Naive thymus-derived CD4-positive, alpha-beta T cell (primary cell): Measurements from ENCODE around the gene DHX29. TPM values are rescaled to one million over a fixed set of nuclear protein-coding genes. Genes with fewer than 3 reads are reported as not detected.
"Not testable (repeated sequence)": the region's sequence is repeated elsewhere in the genome, so short reads cannot be mapped to it uniquely, and the experiment has no call there.

Experiments
- ATAC-seq: fragments of 150-1000 bp; cut with Tn5 transposase; 2 replicates; pipeline ENCODE4 v1.10.0; 2021; ENCODE audit warnings: mild to moderate bottlenecking, moderate library complexity
- CTCF ChIA-PET: fragments of 350-600 bp; sonication (Branson Sonifier 250); formaldehyde crosslinking; loops from one replicate; lab custom pipeline; 2021; ENCODE audit warnings: antibody characterized with exemption; lab: Charles Lee
- POLR2A ChIA-PET: fragments of 350-600 bp; sonication (Branson Sonifier 250); formaldehyde crosslinking; loops from one replicate; lab custom pipeline; 2021; ENCODE audit warnings: antibody characterized with exemption, inconsistent platforms; lab: Charles Lee
- DNase-seq, 9 donors: peaks; one replicate each; pipeline versions ENCODE4 v3.0.0 to v3.0.0-alpha.2; 2020 to 2022; ENCODE audit warnings: mixed read lengths in 1 of 9
- H3K27ac ChIP-seq: one replicate; pipeline ENCODE4 v1.7.0; 2013; ENCODE audit warnings: mild to moderate bottlenecking, low read depth, low read length, moderate library complexity
- H3K27me3 ChIP-seq, 2 donors: one replicate each; pipeline ENCODE4 v1.7.0; 2013; ENCODE audit warnings: low read length in 2 of 2, mild to moderate bottlenecking in 2 of 2, moderate library complexity in 2 of 2; ENCODE audit not compliant: control insufficient read depth in 2 of 2, insufficient read depth in 2 of 2
- H3K36me3 ChIP-seq, 3 experiments: 1 replicate in 2 of 3; 2 replicates in 1 of 3; pipeline ENCODE4 v1.7.0; 2013; ENCODE audit warnings: low read length in 3 of 3, mild to moderate bottlenecking in 3 of 3, moderate library complexity in 1 of 3; ENCODE audit not compliant: insufficient read depth in 3 of 3, control insufficient read depth in 2 of 3
- H3K4me1 ChIP-seq, 2 donors: one replicate each; pipeline ENCODE4 v1.7.0; 2013; ENCODE audit warnings: low read length in 2 of 2, mild to moderate bottlenecking in 2 of 2, moderate library complexity in 1 of 2; ENCODE audit not compliant: control insufficient read depth in 2 of 2, insufficient read depth in 2 of 2
- H3K4me3 ChIP-seq: 2 replicates; pipeline ENCODE4 v1.7.0; 2013; ENCODE audit warnings: mild to moderate bottlenecking, low read length
- H3K9me3 ChIP-seq, 3 experiments: 1 replicate in 2 of 3; 2 replicates in 1 of 3; pipeline ENCODE4 v1.7.0; 2013; ENCODE audit warnings: low read length in 3 of 3; ENCODE audit not compliant: control insufficient read depth in 2 of 3
- H3K27ac Mint-ChIP-seq, 9 donors: one replicate each; pipeline ENCODE4 v1.8.0; 2020 to 2022; ENCODE audit warnings: mixed read lengths in 9 of 9, mild to moderate bottlenecking in 8 of 9, moderate library complexity in 5 of 9, inconsistent platforms in 2 of 9
- H3K27me3 Mint-ChIP-seq, 5 donors: one replicate each; pipeline ENCODE4 v1.8.0; 2021 to 2022; ENCODE audit warnings: mixed read lengths in 5 of 5, mild to moderate bottlenecking in 1 of 5
- H3K36me3 Mint-ChIP-seq, 5 donors: one replicate each; pipeline ENCODE4 v1.8.0; 2020 to 2022; ENCODE audit warnings: mixed read lengths in 5 of 5, mild to moderate bottlenecking in 3 of 5, inconsistent platforms in 1 of 5
- H3K4me1 Mint-ChIP-seq, 7 donors: one replicate each; pipeline ENCODE4 v1.8.0; 2020 to 2022; ENCODE audit warnings: mixed read lengths in 7 of 7, mild to moderate bottlenecking in 3 of 7, inconsistent platforms in 1 of 7
- H3K4me3 Mint-ChIP-seq, 10 donors: one replicate each; pipeline ENCODE4 v1.8.0; 2020 to 2022; ENCODE audit warnings: mild to moderate bottlenecking in 10 of 10, mixed read lengths in 10 of 10, moderate library complexity in 6 of 10, inconsistent platforms in 2 of 10
- H3K9me3 Mint-ChIP-seq, 11 donors: one replicate each; pipeline ENCODE4 v1.8.0; 2020 to 2022; ENCODE audit warnings: mixed read lengths in 11 of 11, mild to moderate bottlenecking in 4 of 11, inconsistent platforms in 1 of 11, moderate library complexity in 1 of 11
- intact Hi-C, 2 donors: fragments of 100-400 bp; cut with micrococcal nuclease; formaldehyde crosslinking; loops; one replicate each; pipeline ENCODE4 v1.15.1; 2023
- polyA plus RNA-seq, 2 donors: library from polyadenylated mRNA; unstranded; fragments of 300-500 nt; fragmentation: Illumina TruSeq; gene quantifications; one replicate each; pipeline ENCODE4 v1.2.3, GENCODE V29; 2021
- total RNA-seq, 6 experiments: library from RNA in 5 of 6; stranded (reverse) in 5 of 6; gene quantifications; 1 replicate in 5 of 6; 2 replicates in 1 of 6; pipeline ENCODE4 v1.2.3 and lab custom pipeline; 2021 to 2026

Gene DHX29
- total and polyA plus RNA-seq, 7 experiments from 2014 or later, result 5.8 to 19.2 (median 12.6) TPM

- peak overlapping the region in 3 of 9 donors; percentile 8 to 26 (median 22) for H3K27ac Mint-ChIP-seq
- H3K4me1 Mint-ChIP-seq, result peaks cover 9 to 61% (median 49%) of the 10 kb centered on the region in 7 donors
- POLR2A ChIA-PET, result interaction anchor here (0.9 to 1.2 kb wide), 2 partner anchors 9 to 11 kb away, joined by 3 to 4 read pairs; partner anchors contain the start of gene MTREX
Observed at GRCh38 chr5:55319491-55319890, 12.0 kb upstream of the DHX29 start.

GRCh38 chr5:55318237-55318636 lies 10.7 kb upstream of the DHX29 start:
- H3K36me3 ChIP-seq, CTCF ChIA-PET, ATAC-seq, H3K9me3 ChIP-seq, H3K4me1 ChIP-seq, H3K27me3 ChIP-seq, H3K4me3 Mint-ChIP-seq, H3K27ac ChIP-seq, DNase-seq, H3K27me3 Mint-ChIP-seq, H3K9me3 Mint-ChIP-seq, H3K4me3 ChIP-seq, intact Hi-C loops: not testable (repeated sequence)
- POLR2A ChIA-PET, result interaction anchor here (0.6 to 0.7 kb wide), 3 partner anchors 48 to 1445 kb away, joined by 3 to 5 read pairs (median 3); no protein-coding TSS in a partner anchor
- Mint-ChIP-seq H3K36me3 (peaks cover 0 to 38% (median 14%) of the 10 kb centered on the region in 5 donors), H3K4me1 (peaks cover 17 to 74% (median 49%) of the 10 kb centered on the region in 7 donors), H3K27ac (peak overlapping the region in 1 of 9 donors; percentile 49)

More at GRCh38 chr5:55319491-55319890, 12.0 kb upstream of the DHX29 start:
- Mint-ChIP-seq H3K36me3 (peaks cover 0 to 33% (median 14%) of the 10 kb centered on the region in 5 donors), H3K4me3 (no peak overlapping the region), H3K9me3 (peaks cover 0 to 9% (median 0%) of the 10 kb centered on the region in 11 donors), H3K27me3 (no peaks in the 10 kb centered on the region)
- ATAC-seq, result no peak
- Histone ChIP-seq H3K27me3 (no peaks in the 10 kb centered on the region), H3K4me1 (peaks cover 0 to 4% of the 10 kb centered on the region in 2 donors), H3K27ac (no peak overlapping the region), H3K9me3 (no peaks in the 10 kb centered on the region), H3K36me3 (peaks cover 0 to 3% (median 0%) of the 10 kb centered on the region in 3 experiments), H3K4me3 (no peak overlapping the region)
- intact Hi-C loops, result no loop called here
- CTCF ChIA-PET, result no interaction called here
- DNase-seq, result no peak

GRCh38 chr5:55316837-55317236 lies 9.3 kb upstream of the DHX29 start:
- ATAC-seq (no peak), DNase-seq (no peak)
- H3K9me3 Mint-ChIP-seq, result peaks cover 0 to 9% (median 0%) of the 10 kb centered on the region in 11 donors
- H3K27ac Mint-ChIP-seq, result peak overlapping the region in 3 of 9 donors; percentile 38 to 76 (median 72)
- H3K27me3 ChIP-seq, result no peaks in the 10 kb centered on the region
- H3K36me3 ChIP-seq, result no peaks in the 10 kb centered on the region
- H3K27me3 Mint-ChIP-seq, result no peaks in the 10 kb centered on the region
- H3K4me1 ChIP-seq, result peaks cover 0 to 14% of the 10 kb centered on the region in 2 donors
- no peak overlapping the region for H3K4me3 Mint-ChIP-seq
- no peak overlapping the region for H3K27ac ChIP-seq
- no peaks in the 10 kb centered on the region for H3K9me3 ChIP-seq
- H3K4me1 Mint-ChIP-seq, result peaks cover 22 to 70% (median 60%) of the 10 kb centered on the region in 7 donors
- H3K36me3 Mint-ChIP-seq, result peaks cover 0 to 43% (median 16%) of the 10 kb centered on the region in 5 donors
- ChIA-PET POLR2A (interaction anchor here (1.2 kb wide), 1 partner anchor 13 kb away, joined by 3 read pairs; no protein-coding TSS in a partner anchor), CTCF (no interaction called here)
- intact Hi-C loops, result loop anchor here in 1 of 2 donors (1.0 kb wide), 1 partner anchor 9 kb away; no protein-coding TSS in a partner anchor
- H3K4me3 ChIP-seq, result no peak overlapping the region

GRCh38 chr5:55316289-55316688 lies 8.8 kb upstream of the DHX29 start:
- H3K36me3 Mint-ChIP-seq, result peaks cover 0 to 47% (median 19%) of the 10 kb centered on the region in 5 donors

GRCh38 chr5:55313870-55314617 lies 6.5 kb upstream of the DHX29 start:
- intact Hi-C loops, result no loop called here
- no peak for DNase-seq
- H3K9me3 ChIP-seq, result no peaks in the 10 kb centered on the region
- H3K36me3 ChIP-seq, result no peaks in the 10 kb centered on the region
- H3K27ac Mint-ChIP-seq, result peak overlapping the region in 4 of 9 donors; percentile 12 to 39 (median 15)
- no peak overlapping the region for H3K27ac ChIP-seq
- no peak overlapping the region for H3K4me3 ChIP-seq
- peak overlapping the region in 8 of 10 donors; percentile 12 to 67 (median 33) for H3K4me3 Mint-ChIP-seq
- peaks cover 0 to 50% (median 21%) of the 10 kb centered on the region in 5 donors for H3K36me3 Mint-ChIP-seq
- ChIA-PET CTCF (no interaction called here), POLR2A (no interaction called here)
- no peaks in the 10 kb centered on the region for H3K27me3 Mint-ChIP-seq
- no peaks in the 10 kb centered on the region for H3K27me3 ChIP-seq
- H3K9me3 Mint-ChIP-seq, result peaks cover 0 to 9% (median 0%) of the 10 kb centered on the region in 11 donors
- H3K4me1 Mint-ChIP-seq, result peaks cover 32 to 74% (median 54%) of the 10 kb centered on the region in 7 donors
- peaks cover 11 to 23% of the 10 kb centered on the region in 2 donors for H3K4me1 ChIP-seq
- no peak for ATAC-seq

More at GRCh38 chr5:55316289-55316688, 8.8 kb upstream of the DHX29 start:
- peaks cover 0 to 9% (median 0%) of the 10 kb centered on the region in 11 donors for H3K9me3 Mint-ChIP-seq
- no peak overlapping the region for H3K4me3 Mint-ChIP-seq
- peaks cover 25 to 75% (median 65%) of the 10 kb centered on the region in 7 donors for H3K4me1 Mint-ChIP-seq
- CTCF ChIA-PET, result interaction anchor here (0.6 kb wide), 1 partner anchor 22 kb away, joined by 3 read pairs; no protein-coding TSS in a partner anchor
- POLR2A ChIA-PET, result interaction anchor here (0.7 to 1.2 kb wide), 2 partner anchors 8 to 12 kb away, joined by 3 to 5 read pairs; partner anchors contain the start of gene MTREX
- Histone ChIP-seq H3K36me3 (no peaks in the 10 kb centered on the region), H3K27me3 (no peaks in the 10 kb centered on the region), H3K4me1 (peaks cover 0 to 14% of the 10 kb centered on the region in 2 donors), H3K9me3 (no peaks in the 10 kb centered on the region), H3K27ac (no peak overlapping the region), H3K4me3 (no peak overlapping the region)
- no peaks in the 10 kb centered on the region for H3K27me3 Mint-ChIP-seq
- no peak for DNase-seq
- H3K27ac Mint-ChIP-seq, result peak overlapping the region in 2 of 9 donors; percentile 19 to 72
- intact Hi-C loops, result loop anchor here in 1 of 2 donors (1.0 kb wide), 1 partner anchor 8 kb away; no protein-coding TSS in a partner anchor
- no peak for ATAC-seq

- H3K9me3 Mint-ChIP-seq, result peaks cover 0 to 2% (median 0%) of the 10 kb centered on the region in 11 donors
- POLR2A ChIA-PET, result interaction anchor here (0.6 to 1.9 kb wide), 9 partner anchors 8 to 346 kb away, joined by 3 to 8 read pairs (median 3); no protein-coding TSS in a partner anchor
- H3K4me3 ChIP-seq, result peak overlapping the region; percentile 97
- CTCF ChIA-PET, result interaction anchor here (0.6 kb wide), 2 partner anchors 16 to 137 kb away, joined by 3 to 7 read pairs; no protein-coding TSS in a partner anchor
- DNase-seq (peak in 1 of 9 donors; percentile 8), ATAC-seq (peak; percentile 7)
- H3K4me1 Mint-ChIP-seq, result peaks cover 8 to 32% (median 21%) of the 10 kb centered on the region in 7 donors
- peak overlapping the region; percentile 89 for H3K27ac ChIP-seq
- no peaks in the 10 kb centered on the region for H3K27me3 ChIP-seq
- peaks cover 0 to 17% (median 9%) of the 10 kb centered on the region in 5 donors for H3K36me3 Mint-ChIP-seq
- H3K27me3 Mint-ChIP-seq, result no peaks in the 10 kb centered on the region
- peaks cover 28 to 37% of the 10 kb centered on the region in 2 donors for H3K4me1 ChIP-seq
- H3K27ac Mint-ChIP-seq, result no peak overlapping the region
- peaks cover 0 to 4% (median 0%) of the 10 kb centered on the region in 3 experiments for H3K36me3 ChIP-seq
- no peaks in the 10 kb centered on the region for H3K9me3 ChIP-seq
- intact Hi-C loops, result loop anchor here (1.0 to 5.0 kb wide), 6 partner anchors 8 to 996 kb away; partner anchors contain the start of genes ARL15 (in 1 of the 2), MCIDAS (in 1 of the 2), SLC38A9 (in 1 of the 2) and SNX18 (in 1 of the 2)
- no peak overlapping the region for H3K4me3 Mint-ChIP-seq
Observed at GRCh38 chr5:55308254-55308836, 851 bp upstream of the DHX29 start.
